Liver (tissue), 3 donors: Measurements from ENCODE around the gene WSCD2.

Experiments
- JUND ChIP-seq, 2 donors: IDR thresholded peaks; 2 replicates each; pipeline ENCODE4 v1.6.1; 2016; ENCODE audit warnings: antibody characterized with exemption in 2 of 2
- RAD21 ChIP-seq, 2 donors: IDR thresholded peaks; 2 replicates each; pipeline ENCODE4 v1.6.1; 2016; ENCODE audit warnings: antibody characterized with exemption in 2 of 2, mild to moderate bottlenecking in 2 of 2
- RXRA ChIP-seq, 2 donors: IDR thresholded peaks; 2 replicates each; pipeline ENCODE4 v1.6.1; 2017 to 2018; ENCODE audit warnings: antibody characterized with exemption in 2 of 2, mild to moderate bottlenecking in 1 of 2
- TAF1 ChIP-seq: conservative IDR thresholded peaks from 2 replicates; pipeline ENCODE4 v1.6.1; 2016; ENCODE audit warnings: antibody characterized with exemption, mild to moderate bottlenecking
- TF ChIP-seq, protein P1 (sequence below): fragments of 150-350 bp; IDR thresholded peaks from 2 replicates; pipeline ENCODE4 v1.5.1; 2017; ENCODE audit warnings: improper control_type of control experiment, low read depth, low read length; ENCODE audit not compliant: missing input control
- donor health status: healthy.
- donor health status: healthy.

DNA sequence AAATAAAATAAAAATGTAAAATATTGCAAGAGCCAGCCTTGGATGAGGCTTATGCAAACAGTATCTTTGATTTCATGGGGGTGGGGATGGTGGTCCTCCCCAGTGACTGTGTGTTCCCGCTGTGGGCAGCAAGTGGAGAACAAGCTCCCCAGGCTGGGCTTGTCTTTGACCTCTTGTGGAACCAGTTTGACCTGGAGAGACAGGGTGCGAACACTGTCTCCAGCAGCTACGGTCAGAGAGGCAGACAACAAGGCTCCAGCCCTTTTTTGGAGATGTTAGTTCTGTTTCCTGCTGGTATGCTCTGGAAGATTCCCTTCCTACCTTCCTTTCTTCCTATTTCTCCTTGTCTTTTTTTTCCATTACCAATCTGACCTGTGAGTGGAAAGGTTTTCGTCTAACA is 21.8 kb upstream of the WSCD2 start:
- TF ChIP-seq, protein P1, sequence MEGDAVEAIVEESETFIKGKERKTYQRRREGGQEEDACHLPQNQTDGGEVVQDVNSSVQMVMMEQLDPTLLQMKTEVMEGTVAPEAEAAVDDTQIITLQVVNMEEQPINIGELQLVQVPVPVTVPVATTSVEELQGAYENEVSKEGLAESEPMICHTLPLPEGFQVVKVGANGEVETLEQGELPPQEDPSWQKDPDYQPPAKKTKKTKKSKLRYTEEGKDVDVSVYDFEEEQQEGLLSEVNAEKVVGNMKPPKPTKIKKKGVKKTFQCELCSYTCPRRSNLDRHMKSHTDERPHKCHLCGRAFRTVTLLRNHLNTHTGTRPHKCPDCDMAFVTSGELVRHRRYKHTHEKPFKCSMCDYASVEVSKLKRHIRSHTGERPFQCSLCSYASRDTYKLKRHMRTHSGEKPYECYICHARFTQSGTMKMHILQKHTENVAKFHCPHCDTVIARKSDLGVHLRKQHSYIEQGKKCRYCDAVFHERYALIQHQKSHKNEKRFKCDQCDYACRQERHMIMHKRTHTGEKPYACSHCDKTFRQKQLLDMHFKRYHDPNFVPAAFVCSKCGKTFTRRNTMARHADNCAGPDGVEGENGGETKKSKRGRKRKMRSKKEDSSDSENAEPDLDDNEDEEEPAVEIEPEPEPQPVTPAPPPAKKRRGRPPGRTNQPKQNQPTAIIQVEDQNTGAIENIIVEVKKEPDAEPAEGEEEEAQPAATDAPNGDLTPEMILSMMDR, result no peak
- TF ChIP-seq RXRA (IDR thresholded peaks at IDR 0.05) (no peak), TAF1 (no peak), JUND (IDR thresholded peaks at IDR 0.05) (no peak), RAD21 (IDR thresholded peaks at IDR 0.05) (no peak)
